Fibroblast of peridontal ligament (primary cell): ENCODE results near the gene SYCE1.

Experiments used
- DNase-seq: peaks from one replicate; pipeline ENCODE4 v3.0.0-alpha.2; 2010; ENCODE audit errors: extremely low read depth

SYCE1 gene

GRCh38 chr10:133515471-133515870, 49.9 kb downstream of the SYCE1 start:
- DNase-seq: no peak

DNA sequence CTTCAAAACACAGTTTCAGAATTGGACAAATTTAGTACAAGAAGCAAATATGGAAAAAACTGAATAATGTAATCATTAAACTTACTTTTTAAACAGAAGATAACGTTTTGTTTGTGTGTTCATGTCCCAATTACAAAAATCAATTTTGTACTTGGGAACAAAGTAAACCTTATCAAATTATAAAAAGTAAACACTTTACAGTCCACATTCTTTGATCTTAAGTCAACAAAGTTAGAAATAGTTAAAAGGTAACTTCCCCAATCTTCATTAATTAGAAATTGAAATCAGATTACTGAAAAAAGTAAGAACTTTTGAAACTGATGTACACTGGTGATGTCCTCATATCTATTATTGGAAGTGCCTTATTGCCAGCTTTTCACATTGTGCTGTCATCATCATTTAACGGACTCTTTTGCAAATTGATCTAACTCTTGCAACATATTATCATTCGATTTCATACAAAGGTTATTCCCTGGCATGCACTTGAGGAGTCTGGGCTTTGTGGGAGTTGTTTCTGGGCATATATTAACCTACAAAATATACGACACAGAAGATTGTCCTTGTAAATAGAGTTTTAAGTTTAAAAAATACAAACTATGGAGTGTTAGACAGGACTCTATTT, 53.4 kb downstream of the SYCE1 start:
- no peak for DNase-seq

DNA sequence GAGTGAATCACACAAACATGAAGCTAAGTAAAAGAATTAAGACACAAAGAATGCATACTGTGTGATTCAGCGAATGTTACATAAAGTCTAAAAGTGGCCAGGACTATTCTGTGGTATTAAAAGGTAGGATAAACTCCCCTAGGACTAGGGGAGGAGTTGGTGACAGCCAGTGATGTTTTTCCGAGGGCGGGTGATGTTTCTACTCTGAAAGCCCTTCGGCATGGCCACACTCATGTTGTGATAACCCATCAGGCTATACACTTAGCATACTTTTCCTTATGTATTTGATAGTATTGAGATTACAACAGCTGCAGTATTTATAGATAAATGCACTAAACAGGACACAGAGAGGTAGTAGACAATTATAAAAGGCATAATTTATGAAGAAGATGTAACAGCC, 54.0 kb downstream of the SYCE1 start:
- no peak for DNase-seq

GRCh38 chr10:133509700-133510099, 55.7 kb downstream of the SYCE1 start:
- DNase-seq: no peak
